ENCODE results near the gene CCDC180. TPM values are rescaled to one million over a fixed set of nuclear protein-coding genes. Genes with fewer than 3 reads are reported as not detected.
"Not testable (repeated sequence)": the region's sequence is repeated elsewhere in the genome, so short reads cannot be mapped to it uniquely, and the experiment has no call there.

The CCDC180 gene
- polyA plus RNA-seq, 4 donors: 7.6 to 19.4 (median 9.4) TPM

DNA sequence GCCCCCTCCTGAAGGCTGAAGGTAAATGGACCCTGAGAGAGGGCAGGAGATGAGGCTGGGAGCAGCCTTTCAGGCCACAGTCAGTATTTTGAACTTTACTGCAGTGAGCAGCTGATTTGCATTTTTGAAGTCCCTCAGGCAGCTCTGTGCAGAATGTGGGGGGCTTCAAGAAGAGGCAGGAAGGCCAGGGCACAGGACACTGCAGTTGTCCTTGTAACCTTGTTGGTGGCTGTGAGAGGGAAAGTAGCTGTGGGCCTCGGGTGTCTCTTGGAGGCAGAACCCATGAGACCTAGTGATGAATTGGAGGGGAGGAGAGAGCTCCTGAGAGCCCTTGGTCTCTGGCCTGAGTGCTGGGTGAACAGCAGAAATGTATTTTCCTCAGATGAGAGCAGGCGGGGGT is 2.6 kb downstream of the CCDC180 start:
- no peak for DNase-seq (ENCODE audit: low read depth in 4 of 4, low spot score in 3 of 4)

DNA sequence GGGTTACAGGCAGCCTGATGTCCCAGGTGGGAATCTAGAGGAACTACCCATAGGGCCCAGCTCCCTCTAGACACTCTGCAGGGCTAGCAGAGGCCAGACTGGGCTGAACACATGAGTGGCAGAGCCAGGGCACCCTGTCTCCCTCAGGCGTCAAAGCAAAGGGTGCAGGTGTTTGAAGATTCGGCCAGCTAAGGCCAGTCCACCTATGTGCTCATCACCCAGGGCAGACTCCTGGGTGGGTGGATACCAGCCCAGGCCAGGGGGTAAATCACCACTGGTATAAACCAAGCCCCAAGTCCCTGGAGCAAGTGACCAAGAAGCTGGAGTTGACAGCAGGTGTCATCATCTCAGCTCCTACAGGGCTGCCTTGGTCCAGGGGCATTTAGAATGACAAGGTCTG is 3.4 kb downstream of the CCDC180 start:
- no peak for DNase-seq (ENCODE audit: low read depth in 4 of 4, low spot score in 3 of 4)

DNA sequence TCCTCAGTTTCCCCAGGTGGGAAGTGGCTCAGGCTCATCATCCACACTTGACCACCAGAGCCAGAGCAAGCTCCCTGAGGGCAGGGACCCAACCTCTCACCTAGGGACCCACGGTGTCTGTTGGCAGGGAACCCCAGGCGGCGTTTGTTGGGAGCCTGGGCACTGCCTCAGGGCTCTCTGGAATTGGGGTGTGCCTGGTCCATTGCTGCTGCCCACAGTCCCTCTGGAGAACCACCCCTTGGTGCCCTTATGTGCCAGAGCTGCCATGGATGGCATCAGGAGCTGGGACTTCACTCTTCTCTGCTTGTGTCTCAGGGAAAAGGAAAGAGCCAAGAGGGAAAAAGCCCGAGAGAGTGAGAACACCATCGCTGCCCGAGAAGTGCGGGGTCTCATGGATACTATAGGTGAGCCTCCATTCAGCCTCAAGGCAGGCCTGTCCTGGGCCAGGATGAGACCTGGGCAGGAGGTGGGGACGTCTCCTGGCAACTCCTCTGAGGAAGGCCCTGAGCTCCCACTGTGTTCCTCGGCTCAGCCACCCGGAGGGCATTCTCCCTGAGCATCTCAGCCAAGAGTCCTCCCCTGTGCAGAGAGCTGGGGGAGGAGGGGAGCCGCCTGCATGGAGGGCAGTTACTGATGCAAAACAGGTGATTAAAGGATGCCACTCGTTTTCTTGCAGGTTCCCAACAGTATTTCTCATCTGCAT is 4.5 kb downstream of the CCDC180 start:
- no peak for DNase-seq (ENCODE audit: low read depth in 4 of 4, low spot score in 3 of 4)

DNA sequence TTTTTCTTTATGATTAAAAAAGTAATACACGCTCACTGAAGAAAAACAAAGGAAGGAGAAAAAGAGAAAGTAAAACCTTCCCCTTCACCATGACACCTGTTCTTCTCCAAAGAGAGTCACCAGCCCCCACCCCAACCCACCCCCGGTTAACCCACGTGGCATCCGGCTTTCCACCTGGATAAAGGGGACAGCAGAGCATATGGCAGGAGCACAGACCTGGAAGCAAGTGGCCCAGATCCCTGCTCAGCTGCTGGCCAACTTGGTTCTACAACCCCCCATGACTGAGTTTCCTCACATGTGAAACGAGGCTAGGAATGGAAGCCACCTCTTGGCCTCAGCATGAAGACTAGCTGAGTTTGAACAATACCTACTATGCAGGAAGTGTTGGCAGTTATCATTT is 5.1 kb downstream of the CCDC180 start:
- DNase-seq (ENCODE audit: low read depth in 4 of 4, low spot score in 3 of 4): no peak

DNA sequence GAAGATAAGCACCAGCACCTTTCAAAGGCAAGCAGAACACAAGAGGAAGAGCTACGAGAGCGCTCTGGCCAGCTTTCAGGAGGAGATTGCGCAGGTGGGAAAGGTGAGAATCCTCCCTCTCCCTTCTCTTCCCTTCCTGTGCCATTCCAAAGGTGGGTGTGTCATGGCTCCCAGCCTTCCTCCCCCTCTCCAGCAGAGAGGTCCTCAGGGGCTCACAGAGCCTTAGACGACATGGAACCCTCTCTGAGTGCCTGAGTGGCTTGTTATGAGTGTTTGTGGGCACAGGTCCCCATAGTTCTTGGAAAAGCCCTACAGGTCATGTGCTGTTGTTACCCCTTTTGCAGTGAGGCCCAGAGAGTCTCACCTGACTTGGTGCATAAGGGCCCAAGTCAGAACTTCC is 5.8 kb downstream of the CCDC180 start:
- no peak for DNase-seq (ENCODE audit: low read depth in 4 of 4, low spot score in 3 of 4)

DNA sequence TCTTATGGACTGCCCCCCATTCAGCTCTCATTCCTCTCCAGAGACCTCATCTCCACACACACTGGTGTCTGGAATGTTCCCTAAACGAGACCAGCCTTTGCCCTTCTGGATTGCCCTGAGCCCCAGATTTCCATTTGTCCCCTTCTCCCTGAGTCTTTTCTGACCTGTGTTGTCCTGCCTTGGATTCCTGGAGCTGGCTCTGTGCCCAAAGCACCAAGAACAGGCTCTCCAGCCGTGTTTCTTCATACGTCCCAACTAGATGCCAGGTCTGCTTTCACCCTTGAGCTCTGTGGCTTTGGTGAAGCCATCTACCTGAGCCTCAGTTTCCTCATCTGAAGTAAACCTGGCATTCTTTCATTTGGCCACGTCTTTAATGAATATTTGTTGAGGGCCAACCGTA is 6.3 kb downstream of the CCDC180 start:
- DNase-seq (ENCODE audit: low read depth in 4 of 4, low spot score in 3 of 4): no peak

DNA sequence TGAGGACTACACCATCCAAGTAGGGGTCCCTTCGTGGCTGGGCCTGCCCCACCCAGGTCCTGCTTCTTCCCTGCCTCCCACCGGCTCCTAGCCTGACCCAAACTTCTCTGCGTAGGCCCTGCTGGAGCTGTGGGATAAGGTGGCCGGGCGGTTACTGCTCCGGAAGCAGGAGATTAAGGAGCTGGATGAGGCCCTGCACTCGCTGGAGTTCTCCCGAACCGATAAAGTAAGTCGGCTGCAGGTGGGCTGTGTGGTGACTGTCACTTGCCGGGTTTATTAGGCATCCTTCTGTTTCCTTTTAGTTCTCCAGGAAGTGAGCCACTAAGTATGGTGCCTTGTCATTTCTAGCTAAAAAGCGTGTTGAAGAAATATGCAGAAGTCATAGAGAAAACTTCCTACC is 7.0 kb downstream of the CCDC180 start:
- no peak for DNase-seq (ENCODE audit: low read depth in 4 of 4, low spot score in 3 of 4)

DNA sequence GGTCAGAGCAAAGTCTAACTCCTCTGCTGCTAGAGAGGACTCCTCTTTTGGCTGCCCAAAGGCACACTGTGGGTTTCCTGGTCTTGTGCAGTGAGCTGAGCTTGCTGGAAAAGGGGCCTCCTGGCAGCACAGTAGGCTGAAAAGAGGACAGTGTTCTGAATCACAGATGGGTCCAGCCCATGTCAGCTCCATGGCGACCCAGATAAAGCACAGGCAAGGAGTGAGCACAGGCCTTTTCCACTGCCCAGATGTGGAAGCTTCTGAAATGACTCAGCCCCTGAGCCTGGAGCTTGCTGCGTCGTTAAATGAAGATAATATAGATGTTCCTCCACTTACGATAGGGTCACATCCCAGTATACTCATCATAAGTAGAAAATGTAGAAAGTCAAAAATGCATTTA is 8.1 kb downstream of the CCDC180 start:
- DNase-seq (ENCODE audit: low read depth in 4 of 4, low spot score in 3 of 4): no peak

DNA sequence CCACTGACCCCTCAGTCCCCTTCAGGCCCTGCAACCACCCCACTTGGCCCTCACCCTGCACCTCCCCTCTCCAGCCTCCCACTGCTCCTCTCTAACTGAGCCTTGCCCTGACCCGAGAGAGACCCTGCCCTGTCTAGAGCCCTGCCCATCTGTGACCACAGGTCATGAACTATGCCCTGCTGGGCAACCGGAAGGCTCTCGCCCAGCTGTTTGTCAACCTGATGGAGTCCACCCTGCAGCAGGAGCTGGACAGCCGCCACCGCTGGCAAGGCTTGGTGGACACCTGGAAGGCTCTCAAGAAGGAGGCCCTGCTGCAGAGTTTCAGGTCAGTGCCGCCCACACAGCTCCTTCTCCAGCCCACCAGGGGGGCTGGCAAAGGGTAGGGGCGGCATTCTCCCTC is 9.4 kb downstream of the CCDC180 start:
- DNase-seq (ENCODE audit: low read depth in 4 of 4, low spot score in 3 of 4): no peak

DNA sequence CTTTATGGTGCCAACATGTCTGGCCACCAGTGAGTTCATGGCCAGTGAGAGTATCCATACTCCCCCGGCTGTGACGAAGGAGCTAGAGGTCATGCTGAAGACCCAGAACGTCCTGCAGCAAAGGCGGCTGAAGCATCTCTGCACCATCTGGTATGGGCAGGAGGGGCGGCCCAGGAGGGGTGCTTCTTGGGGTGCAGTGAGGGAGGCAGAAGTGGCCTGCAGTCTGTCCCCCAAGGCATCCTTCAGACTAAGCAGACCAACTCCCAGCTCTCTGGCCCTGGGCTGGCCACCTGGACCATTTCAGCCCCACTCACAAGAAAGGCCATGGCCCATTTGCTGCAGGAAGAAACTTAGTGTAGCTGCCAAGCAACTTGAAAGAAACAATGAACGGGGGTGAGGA is 11.0 kb downstream of the CCDC180 start:
- DNase-seq (ENCODE audit: low read depth in 4 of 4, low spot score in 3 of 4): no peak

DNA sequence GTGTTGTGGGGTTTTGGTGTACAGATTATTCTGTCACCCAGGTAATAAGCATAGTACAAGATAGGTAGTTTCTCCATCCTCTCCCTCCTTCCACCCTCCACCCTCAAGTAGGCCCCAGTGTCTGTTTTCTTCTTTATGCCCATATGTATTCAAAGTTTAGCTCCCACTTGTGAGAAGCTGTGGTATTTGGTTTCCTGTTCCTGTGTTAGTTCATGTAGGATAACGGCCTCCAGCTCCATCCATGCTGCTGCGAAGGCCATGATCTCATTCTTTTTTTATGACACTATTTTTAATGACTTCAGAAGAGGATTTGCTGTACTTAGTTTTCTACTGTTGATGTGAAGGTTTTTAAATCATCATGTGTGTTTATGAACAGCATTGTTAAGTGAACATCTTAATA is 11.9 kb downstream of the CCDC180 start:
- DNase-seq (ENCODE audit: low read depth in 4 of 4, low spot score in 3 of 4): no peak

DNA sequence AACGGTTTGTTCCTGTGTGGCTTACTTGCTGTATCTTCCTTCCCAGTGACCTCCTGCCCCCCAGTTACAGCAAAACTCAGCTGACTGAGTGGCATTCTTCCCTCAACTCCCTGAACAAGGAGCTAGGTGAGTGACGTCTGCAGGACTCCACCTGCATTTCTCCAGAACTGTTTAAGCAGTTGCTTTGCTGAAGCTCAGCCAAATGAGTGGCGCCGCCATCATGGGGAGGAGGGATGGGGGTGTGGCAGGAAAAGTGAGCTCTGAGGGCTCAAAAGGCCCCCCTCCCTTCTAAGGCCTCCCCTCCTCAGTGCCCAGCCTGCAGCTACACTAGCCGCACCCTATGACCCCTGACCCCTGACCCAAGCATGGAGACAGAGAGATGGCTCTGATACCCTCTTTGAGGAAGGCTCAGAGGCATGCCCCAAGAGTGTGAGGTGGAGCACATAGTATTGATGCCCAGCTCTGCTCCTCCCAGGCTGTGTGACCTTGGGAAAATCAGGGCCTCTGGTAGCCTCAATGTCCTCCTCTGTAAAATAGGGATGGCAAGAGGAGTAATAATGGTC is 12.7 kb downstream of the CCDC180 start:
- no peak for DNase-seq (ENCODE audit: low read depth in 4 of 4, low spot score in 3 of 4)

DNA sequence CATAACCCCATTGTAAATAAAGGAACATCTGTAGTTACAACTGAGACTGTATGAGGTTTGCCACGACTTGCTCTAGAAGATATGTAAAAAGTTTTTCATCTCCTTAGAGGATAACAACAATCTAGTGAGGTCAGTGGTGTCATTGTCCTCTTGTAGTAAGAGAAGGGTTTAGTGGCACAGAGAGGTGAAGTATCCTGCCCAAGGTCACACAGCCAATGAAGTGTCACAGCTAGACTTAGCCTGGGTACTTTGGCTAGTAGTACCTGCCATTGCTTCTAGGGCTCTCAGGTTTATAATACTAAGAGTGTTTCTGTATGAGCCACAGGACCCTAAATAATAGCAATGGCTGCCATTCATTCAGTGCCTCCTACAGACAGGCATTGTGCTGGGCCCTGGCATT is 13.8 kb downstream of the CCDC180 start:
- DNase-seq (ENCODE audit: low read depth in 4 of 4, low spot score in 3 of 4): no peak

DNA sequence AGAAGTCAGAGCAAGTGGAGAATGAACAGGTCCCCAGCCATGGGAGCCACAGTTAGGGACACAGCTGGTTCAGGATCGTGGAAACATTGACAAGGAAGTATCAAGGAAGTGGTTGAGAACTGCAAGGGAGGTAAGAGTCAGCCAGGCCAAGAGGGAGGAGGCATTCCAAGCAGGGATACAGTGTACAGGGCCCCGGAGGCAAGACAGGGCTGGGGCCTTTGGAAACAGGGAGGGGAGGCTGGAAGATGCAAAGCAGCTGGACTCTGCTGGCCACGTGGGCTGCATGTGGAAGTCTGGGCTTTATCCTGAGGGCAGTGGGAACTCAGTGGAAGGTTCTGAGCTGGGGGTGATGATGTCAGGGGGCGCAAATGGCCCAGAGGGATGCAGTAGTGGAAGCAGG is 14.2 kb downstream of the CCDC180 start:
- DNase-seq (ENCODE audit: low read depth in 4 of 4, low spot score in 3 of 4): no peak

DNA sequence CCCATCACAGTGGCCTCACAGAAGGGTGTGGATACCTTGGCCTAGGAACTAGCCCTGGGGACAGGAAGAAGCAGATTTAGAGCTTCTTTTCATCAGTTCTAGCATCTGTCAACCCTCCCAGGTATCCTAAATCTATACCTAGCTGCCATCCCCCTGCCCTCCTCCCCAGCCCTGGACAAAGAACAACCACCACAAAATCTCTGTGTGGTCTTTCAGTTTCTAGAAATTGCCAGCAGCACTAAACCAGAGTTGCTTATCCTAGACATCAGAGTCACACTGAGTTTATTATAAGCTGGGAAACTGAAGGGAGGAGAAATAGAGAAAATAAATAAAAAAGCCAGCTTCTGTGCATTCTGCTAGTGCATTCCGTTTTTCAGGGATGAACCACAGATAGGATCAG is 14.6 kb downstream of the CCDC180 start:
- DNase-seq (ENCODE audit: low read depth in 4 of 4, low spot score in 3 of 4): no peak

DNA sequence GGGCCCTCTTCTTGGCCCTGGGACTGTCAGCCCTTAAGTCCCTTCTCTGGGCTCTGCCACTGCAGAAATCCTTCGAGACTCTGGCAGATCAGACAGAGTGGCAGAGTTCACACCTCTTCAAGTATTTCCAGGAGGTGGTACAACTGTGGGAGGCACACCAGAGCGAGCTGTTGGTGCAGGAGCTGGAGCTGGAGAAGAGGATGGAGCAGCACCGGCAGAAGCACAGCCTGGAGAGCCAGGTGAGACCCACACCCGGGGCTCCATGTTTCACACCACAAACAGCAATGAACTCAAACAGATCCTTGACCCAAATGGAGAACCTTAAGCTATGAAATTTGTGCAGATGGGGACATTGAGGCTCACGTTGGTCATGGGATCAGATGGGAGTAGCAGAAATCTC is 17.5 kb downstream of the CCDC180 start:
- no peak for DNase-seq (ENCODE audit: low read depth in 4 of 4, low spot score in 3 of 4)

DNA sequence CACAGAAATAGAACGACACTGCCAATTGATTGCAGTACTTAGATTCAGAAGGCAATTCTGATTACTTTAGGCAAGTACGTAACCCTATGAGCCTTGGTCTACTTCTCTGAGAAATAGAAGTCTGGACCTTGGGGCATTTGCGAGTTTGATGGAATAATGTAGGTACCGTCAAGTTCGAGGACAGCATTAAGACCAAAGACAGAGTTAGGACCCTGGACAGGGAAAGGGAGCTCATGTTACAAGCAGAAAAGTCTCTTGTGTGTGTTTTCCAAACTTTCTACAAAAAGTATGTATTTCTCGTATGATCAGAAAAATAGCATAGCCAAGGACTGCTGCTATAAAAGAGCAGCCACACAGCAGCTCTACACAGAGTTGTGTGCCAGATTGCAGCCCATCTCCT is 20.1 kb downstream of the CCDC180 start:
- DNase-seq (ENCODE audit: low read depth in 4 of 4, low spot score in 3 of 4): no peak

DNA sequence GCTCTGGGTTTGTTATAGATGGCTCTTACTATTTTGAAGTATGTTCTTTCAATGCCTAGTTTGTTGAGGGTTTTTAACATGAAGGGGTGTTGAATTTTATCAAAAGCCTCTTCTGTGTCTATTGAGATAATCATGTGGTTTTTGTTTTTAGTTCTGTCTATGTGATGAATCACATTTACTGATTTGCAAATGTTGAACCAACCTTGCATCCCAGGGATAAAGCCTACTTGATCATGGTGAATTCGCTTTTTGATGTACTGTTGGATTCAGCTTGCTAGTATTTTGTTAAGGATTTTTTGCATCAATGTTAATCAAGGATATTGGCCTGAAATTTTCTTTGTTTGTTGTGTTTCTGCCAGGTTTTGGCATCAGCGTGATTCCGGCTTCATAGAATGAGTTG is 25.5 kb downstream of the CCDC180 start:
- DNase-seq (ENCODE audit: low read depth in 4 of 4, low spot score in 3 of 4): no peak

DNA sequence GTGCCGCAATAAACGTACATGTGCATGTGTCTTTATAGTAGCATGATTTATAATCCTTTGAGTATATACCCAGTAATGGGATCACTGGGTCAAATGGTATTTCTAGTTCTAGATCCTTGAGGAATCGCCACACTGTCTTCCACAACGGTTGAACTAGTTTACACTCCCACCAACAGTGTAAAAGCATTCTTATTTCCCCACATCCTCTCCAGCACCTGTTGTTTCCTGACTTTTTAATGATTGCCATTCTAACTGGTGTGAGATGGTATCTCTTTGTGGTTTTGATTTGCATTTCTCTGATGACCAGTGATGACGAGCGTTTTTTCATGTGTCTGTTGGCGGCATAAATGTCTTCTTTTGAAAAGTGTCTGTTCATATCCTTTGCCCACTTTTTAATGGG is 28.2 kb downstream of the CCDC180 start:
- not testable (repeated sequence) for DNase-seq (ENCODE audit: low read depth in 4 of 4, low spot score in 3 of 4)

DNA sequence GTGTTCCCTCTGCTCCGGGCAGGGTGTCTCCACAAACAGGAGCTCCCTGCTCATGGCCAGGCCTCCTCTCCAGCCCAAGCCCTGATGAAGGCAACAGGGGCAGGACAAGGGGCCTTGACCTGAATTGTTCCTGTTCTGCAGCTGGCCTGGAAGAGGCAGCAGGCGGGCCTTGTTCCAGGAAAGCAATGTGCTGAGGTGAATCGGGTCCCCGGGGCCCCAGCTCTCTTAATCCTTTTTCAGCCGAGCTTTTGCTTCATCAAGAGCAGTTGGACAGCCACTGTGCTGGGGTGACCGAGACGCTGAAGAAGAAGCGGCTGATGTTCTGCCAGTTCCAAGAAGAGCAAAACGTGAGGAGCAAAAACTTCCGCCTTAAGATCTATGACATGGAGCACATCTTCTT is 41.4 kb downstream of the CCDC180 start:
- DNase-seq (ENCODE audit: low read depth in 4 of 4, low spot score in 3 of 4): no peak

DNA sequence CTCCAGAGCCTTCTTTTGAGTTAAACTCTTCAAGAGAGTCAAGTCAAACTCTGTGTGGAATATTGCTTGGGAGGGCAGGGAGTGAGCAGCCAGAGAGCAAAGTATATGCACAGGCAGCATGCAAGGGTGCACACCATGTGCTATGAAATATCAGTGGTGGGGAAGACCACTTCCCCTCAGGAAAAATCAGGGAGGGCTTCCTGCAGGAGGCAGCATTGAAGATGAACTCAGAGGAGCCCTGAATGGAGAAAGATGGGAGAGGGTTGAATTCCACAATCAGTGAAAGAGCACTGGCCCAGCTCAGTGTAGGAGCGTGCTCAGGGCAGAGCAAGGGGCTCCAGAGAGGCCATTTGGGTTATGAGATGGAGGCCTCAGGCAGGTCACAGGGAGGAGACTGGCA is 41.9 kb downstream of the CCDC180 start:
- DNase-seq (ENCODE audit: low read depth in 4 of 4, low spot score in 3 of 4): no peak

DNA sequence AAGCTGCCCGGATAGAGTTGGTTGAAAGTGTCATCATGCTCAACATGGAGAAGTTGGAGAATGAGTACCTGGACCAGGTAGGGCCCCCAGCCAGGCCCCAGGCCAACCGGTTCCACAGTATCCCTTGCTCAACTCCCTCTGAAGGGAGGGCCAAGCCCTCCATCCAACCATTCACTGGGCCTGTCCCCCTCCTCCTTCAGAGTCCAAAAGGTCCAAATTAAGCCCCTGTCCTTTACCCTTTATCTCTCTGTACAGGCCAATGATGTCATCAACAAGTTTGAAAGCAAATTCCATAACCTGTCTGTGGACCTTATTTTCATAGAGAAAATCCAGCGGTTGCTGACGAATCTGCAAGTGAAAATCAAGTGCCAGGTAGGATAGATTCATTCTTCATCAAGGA is 47.2 kb downstream of the CCDC180 start:
- no peak for DNase-seq (ENCODE audit: low read depth in 4 of 4, low spot score in 3 of 4)

DNA sequence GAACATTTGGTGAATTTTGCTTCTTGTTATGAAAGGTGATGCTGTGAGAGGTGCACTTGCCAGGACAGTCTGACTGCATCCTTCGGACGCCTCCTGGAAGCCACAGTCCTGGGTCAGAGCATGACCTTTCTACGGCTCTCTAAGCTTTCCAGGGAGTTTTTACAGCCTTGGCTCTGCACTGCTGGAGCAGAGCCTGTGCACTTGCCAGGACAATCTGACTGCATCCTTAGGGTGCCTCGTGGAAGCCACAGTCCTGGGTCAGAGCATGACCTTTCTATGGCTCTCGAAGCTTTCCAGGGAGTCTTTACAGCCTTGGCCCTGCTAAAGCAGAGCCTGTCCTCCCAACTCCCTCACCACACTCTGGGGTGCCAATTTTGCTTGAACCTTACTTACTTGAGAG is 49.6 kb downstream of the CCDC180 start:
- no peak for DNase-seq (ENCODE audit: low read depth in 4 of 4, low spot score in 3 of 4)

All from right renal pelvis (tissue), 4 donors.